ENCODE measurements around the gene MTRF1L. TPM values are rescaled to one million over a fixed set of nuclear protein-coding genes. Genes with fewer than 3 reads are reported as not detected.
A peak's percentile ranks its signal among the peaks of the same experiment; 100 is the strongest.

Gene MTRF1L
- polyA plus RNA-seq, 1 donor (not counting 4 experiments of a cell fraction or from before 2014, with no cell fraction given) = 19.0 TPM

DNA sequence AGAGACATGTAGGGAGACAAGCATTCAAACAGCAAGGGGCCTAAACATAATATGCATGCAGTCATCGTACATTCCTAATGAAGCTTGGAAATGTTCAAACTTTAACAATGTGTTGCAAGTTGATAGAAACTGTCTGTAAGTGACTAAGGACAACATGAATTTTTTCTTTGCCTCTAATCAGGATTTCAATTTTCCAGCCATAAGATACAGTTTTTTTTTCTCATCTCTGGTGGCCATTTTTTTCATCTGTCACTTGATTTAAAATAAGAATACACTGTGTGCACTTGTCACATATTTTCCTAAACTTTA lies 22.2 kb upstream of the MTRF1L start:
- no peaks in the 10 kb centered on the region for H3K27me3 ChIP-seq (ENCODE audit: control insufficient read depth, extremely low read depth, insufficient read depth, low read length)
- H3K9me1 ChIP-seq (ENCODE audit: control insufficient read depth, extremely low read depth, insufficient read depth, low read length) = no peaks in the 10 kb centered on the region
- no peaks in the 10 kb centered on the region for H3K79me2 ChIP-seq (ENCODE audit: control insufficient read depth, insufficient read depth, low read length)
- TF ChIP-seq EZH2 (IDR thresholded peaks at IDR 0.05; ENCODE audit: low read length) = no peak
- TF ChIP-seq, protein P1, sequence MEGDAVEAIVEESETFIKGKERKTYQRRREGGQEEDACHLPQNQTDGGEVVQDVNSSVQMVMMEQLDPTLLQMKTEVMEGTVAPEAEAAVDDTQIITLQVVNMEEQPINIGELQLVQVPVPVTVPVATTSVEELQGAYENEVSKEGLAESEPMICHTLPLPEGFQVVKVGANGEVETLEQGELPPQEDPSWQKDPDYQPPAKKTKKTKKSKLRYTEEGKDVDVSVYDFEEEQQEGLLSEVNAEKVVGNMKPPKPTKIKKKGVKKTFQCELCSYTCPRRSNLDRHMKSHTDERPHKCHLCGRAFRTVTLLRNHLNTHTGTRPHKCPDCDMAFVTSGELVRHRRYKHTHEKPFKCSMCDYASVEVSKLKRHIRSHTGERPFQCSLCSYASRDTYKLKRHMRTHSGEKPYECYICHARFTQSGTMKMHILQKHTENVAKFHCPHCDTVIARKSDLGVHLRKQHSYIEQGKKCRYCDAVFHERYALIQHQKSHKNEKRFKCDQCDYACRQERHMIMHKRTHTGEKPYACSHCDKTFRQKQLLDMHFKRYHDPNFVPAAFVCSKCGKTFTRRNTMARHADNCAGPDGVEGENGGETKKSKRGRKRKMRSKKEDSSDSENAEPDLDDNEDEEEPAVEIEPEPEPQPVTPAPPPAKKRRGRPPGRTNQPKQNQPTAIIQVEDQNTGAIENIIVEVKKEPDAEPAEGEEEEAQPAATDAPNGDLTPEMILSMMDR (optimal IDR thresholded peaks at IDR 0.05 in 1 of 3, IDR thresholded peaks at IDR 0.05 in 1 of 3, conservative IDR thresholded peaks at IDR 0.05 in 1 of 3; ENCODE audit: extremely low read depth in 1 of 3, insufficient read depth in 2 of 3, low read length in 3 of 3) = no peak
- no peaks in the 10 kb centered on the region for H3K36me3 ChIP-seq (ENCODE audit: control insufficient read depth in 2 of 2, extremely low read depth in 1 of 2, insufficient read depth in 2 of 2, low read length in 2 of 2)
- H4K20me1 ChIP-seq (ENCODE audit: control insufficient read depth, extremely low read depth, insufficient read depth, low read length) = no peaks in the 10 kb centered on the region
- DNase-seq (ENCODE audit: low read depth, low spot score) (no peak), FAIRE-seq (no peak)
- H3K4me2 ChIP-seq (ENCODE audit: control insufficient read depth, extremely low read depth, insufficient read depth, low read depth, low read length) = no peak overlapping the region
- H3K4me3 ChIP-seq (ENCODE audit: control insufficient read depth in 2 of 3, extremely low read depth in 1 of 3, insufficient read depth in 2 of 3, low read depth in 1 of 3, low read length in 3 of 3) = no peak overlapping the region
- no peak overlapping the region for H3K27ac ChIP-seq (ENCODE audit: control insufficient read depth, insufficient read depth, low read length)
- no peak overlapping the region for H3K9ac ChIP-seq (ENCODE audit: control insufficient read depth, extremely low read depth, insufficient read depth, low read length)
- no peaks in the 10 kb centered on the region for H3K4me1 ChIP-seq (ENCODE audit: control insufficient read depth, extremely low read depth, insufficient read depth, low read length)
- no peaks in the 10 kb centered on the region for H3K9me3 ChIP-seq (ENCODE audit: control insufficient read depth, low read depth, low read length)
- dilution Hi-C loops (cut with MboI; ENCODE audit: extremely low pct_ligation_motif_present, low sequenced_read_pairs) = loop anchor here (25.0 kb wide), 1 partner anchor 188 kb away; no protein-coding TSS in a partner anchor
- no peak overlapping the region for H2AFZ ChIP-seq (ENCODE audit: control insufficient read depth, low read length)

DNA sequence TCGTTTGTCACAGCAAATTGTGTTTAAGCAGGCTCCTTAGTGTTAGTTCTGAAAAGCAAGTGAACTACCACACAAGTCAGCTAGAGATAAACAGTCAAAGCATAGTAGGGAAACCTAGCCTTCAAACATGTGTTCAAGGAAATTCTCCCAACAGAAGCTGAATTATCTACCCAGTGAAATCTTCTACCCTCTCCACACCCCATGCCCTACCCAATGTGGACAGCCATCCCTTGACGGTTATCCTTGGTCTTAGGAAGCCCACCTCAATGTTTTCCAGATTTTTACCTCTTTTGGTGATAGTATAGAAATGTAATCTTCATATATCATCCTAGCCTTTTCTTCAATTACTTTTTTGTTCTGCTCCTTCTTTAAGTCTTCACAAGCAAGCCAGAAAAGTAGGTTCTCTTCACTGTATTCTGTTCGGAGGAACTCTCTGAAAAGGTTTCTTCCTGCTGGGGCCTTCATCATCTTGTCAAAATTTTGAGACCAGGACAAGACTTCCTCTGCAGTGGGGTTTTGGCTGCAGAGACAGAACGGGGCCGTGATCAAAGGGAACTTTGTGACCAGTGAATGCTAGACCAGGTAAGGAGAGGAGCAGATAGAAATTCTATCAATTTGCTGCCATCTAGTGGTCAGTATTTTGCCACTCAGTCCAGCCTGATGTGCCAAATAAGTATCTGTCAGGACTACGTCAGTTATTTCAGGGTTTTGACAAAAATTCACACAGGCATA lies 21.6 kb upstream of the MTRF1L start:
- dilution Hi-C loops (cut with MboI; ENCODE audit: extremely low pct_ligation_motif_present, low sequenced_read_pairs) = no loop called here
- H3K4me2 ChIP-seq (ENCODE audit: control insufficient read depth, extremely low read depth, insufficient read depth, low read depth, low read length) = no peak overlapping the region

More for the DNA sequence above, 21.6 kb upstream of the MTRF1L start:
- H3K27ac ChIP-seq (ENCODE audit: control insufficient read depth, insufficient read depth, low read length) = no peak overlapping the region
- no peak overlapping the region for H2AFZ ChIP-seq (ENCODE audit: control insufficient read depth, low read length)
- no peak for TF ChIP-seq EZH2 (IDR thresholded peaks at IDR 0.05; ENCODE audit: low read length)
- TF ChIP-seq, protein P1 (optimal IDR thresholded peaks at IDR 0.05 in 1 of 3, IDR thresholded peaks at IDR 0.05 in 1 of 3, conservative IDR thresholded peaks at IDR 0.05 in 1 of 3; ENCODE audit: extremely low read depth in 1 of 3, insufficient read depth in 2 of 3, low read length in 3 of 3) = peak; percentile 67 to 81 (median 72)
- H3K4me3 ChIP-seq (ENCODE audit: control insufficient read depth in 2 of 3, extremely low read depth in 1 of 3, insufficient read depth in 2 of 3, low read depth in 1 of 3, low read length in 3 of 3) = no peak overlapping the region
- no peaks in the 10 kb centered on the region for H3K9me3 ChIP-seq (ENCODE audit: control insufficient read depth, low read depth, low read length)
- no peak overlapping the region for H3K9ac ChIP-seq (ENCODE audit: control insufficient read depth, extremely low read depth, insufficient read depth, low read length)
- H3K9me1 ChIP-seq (ENCODE audit: control insufficient read depth, extremely low read depth, insufficient read depth, low read length) = no peaks in the 10 kb centered on the region
- H3K36me3 ChIP-seq (ENCODE audit: control insufficient read depth in 2 of 2, extremely low read depth in 1 of 2, insufficient read depth in 2 of 2, low read length in 2 of 2) = no peaks in the 10 kb centered on the region
- DNase-seq (ENCODE audit: low read depth, low spot score) (no peak), FAIRE-seq (peak; percentile 96)
- no peaks in the 10 kb centered on the region for H3K27me3 ChIP-seq (ENCODE audit: control insufficient read depth, extremely low read depth, insufficient read depth, low read length)
- H3K79me2 ChIP-seq (ENCODE audit: control insufficient read depth, insufficient read depth, low read length) = no peaks in the 10 kb centered on the region
- no peaks in the 10 kb centered on the region for H4K20me1 ChIP-seq (ENCODE audit: control insufficient read depth, extremely low read depth, insufficient read depth, low read length)
- H3K4me1 ChIP-seq (ENCODE audit: control insufficient read depth, extremely low read depth, insufficient read depth, low read length) = no peaks in the 10 kb centered on the region

Data from keratinocyte (primary cell).